GM12878 (cell line): ENCODE results near the gene HDAC8. TPM values are rescaled to one million over a fixed set of nuclear protein-coding genes. Genes with fewer than 3 reads are reported as not detected.

Source experiments
- ATAC-seq: fragments of 200-7000 bp; cut with Tn5 transposase; 3 replicates; pipeline ENCODE4 v1.9.1; 2020; ENCODE audit warnings: mild to moderate bottlenecking, moderate library complexity
- BruUV-seq: library from RNA; stranded (reverse); fragments of 400-500 nt; replicated peaks from 2 replicates; lab custom pipeline; 2021; lab: Mats Ljungman, UMichigan
- CTCF ChIA-PET: fragments of 300-600 bp; sonication (Branson Sonifier 250); formaldehyde crosslinking; extraction: SDS; loops from one replicate; lab custom pipeline; 2021; ENCODE audit warnings: inconsistent platforms; lab: Yijun Ruan, JAX
- POLR2A ChIA-PET: fragments of 350-600 bp; formaldehyde crosslinking; extraction: SDS; loops from one replicate; lab custom pipeline; 2021; ENCODE audit warnings: inconsistent platforms; lab: Charles Lee
- RAD21 ChIA-PET: fragments of 300-600 bp; sonication (Branson Sonifier 250); formaldehyde crosslinking; loops from one replicate; lab custom pipeline; 2023; ENCODE audit warnings: antibody characterized with exemption; ENCODE audit not compliant: unreplicated experiment; lab: Charles Lee
- SMC1A ChIA-PET: fragments of 300-600 bp; sonication (Branson Sonifier 250); formaldehyde crosslinking; loops from one replicate; lab custom pipeline; 2023; ENCODE audit not compliant: unreplicated experiment, uncharacterized antibody; lab: Charles Lee
- DNase-seq: peaks from one replicate; pipeline ENCODE4 v3.0.0-alpha.2; 2011; ENCODE audit warnings: low read depth, low spot score
- FAIRE-seq: peaks from 3 replicates; lab custom pipeline; 2011; peaks lifted over from hg19 to GRCh38; lab: Jason Lieb, UNC
- H2AFZ ChIP-seq: 2 replicates; pipeline ENCODE4 v1.6.0; 2011; ENCODE audit warnings: low read depth, low read length, control low read depth; ENCODE audit not compliant: control insufficient read depth
- H3K27ac ChIP-seq: 2 replicates; pipeline ENCODE4 v1.5.1; 2011; ENCODE audit warnings: control low read depth; ENCODE audit not compliant: control insufficient read depth, insufficient read depth
- H3K27me3 ChIP-seq, 2 experiments: replicated peaks in 1 of 2; 2 replicates each; pipeline versions ENCODE4 v1.6.0 to v1.6.1; 2011; ENCODE audit warnings: low read length in 1 of 2; ENCODE audit not compliant: control insufficient read depth in 2 of 2, insufficient read depth in 2 of 2
- H3K36me3 ChIP-seq, 2 experiments: 2 replicates each; pipeline ENCODE4 v1.5.1; 2011; ENCODE audit warnings: low read length in 1 of 2; ENCODE audit not compliant: control insufficient read depth in 2 of 2, insufficient read depth in 2 of 2
- H3K4me1 ChIP-seq: 2 replicates; pipeline ENCODE4 v1.6.1; 2011; ENCODE audit warnings: mild to moderate bottlenecking, low read length, moderate library complexity, mixed read lengths; ENCODE audit not compliant: control insufficient read depth, insufficient read depth
- H3K4me2 ChIP-seq: 2 replicates; pipeline ENCODE4 v1.6.0; 2011; ENCODE audit warnings: control low read depth; ENCODE audit not compliant: control insufficient read depth, insufficient read depth
- H3K4me3 ChIP-seq: fragments of 200-600 bp; sonication (generic); 2 replicates; pipeline ENCODE4 v1.5.1; 2016
- H3K79me2 ChIP-seq: 2 replicates; pipeline ENCODE4 v1.6.0; 2011; ENCODE audit warnings: low read length; ENCODE audit not compliant: control insufficient read depth, insufficient read depth
- H3K9ac ChIP-seq: 2 replicates; pipeline ENCODE4 v1.8.0; 2011; ENCODE audit warnings: low read length, control low read depth, mixed read lengths; ENCODE audit not compliant: control insufficient read depth, insufficient read depth
- H3K9me3 ChIP-seq: replicated peaks from 3 replicates; pipeline ENCODE4 v1.5.1; 2011; ENCODE audit warnings: mild to moderate bottlenecking, low read length; ENCODE audit not compliant: control insufficient read depth, insufficient read depth
- H4K20me1 ChIP-seq: 2 replicates; pipeline ENCODE4 v1.6.0; 2011; ENCODE audit not compliant: control insufficient read depth, insufficient read depth
- BRCA1 ChIP-seq: IDR thresholded peaks from 2 replicates; pipeline ENCODE4 v1.6.1; 2011; ENCODE audit warnings: low read depth, low read length, improper control_type of control experiment
- CBFB ChIP-seq: IDR thresholded peaks from 2 replicates; pipeline ENCODE4 v1.6.1; 2016; ENCODE audit warnings: antibody characterized with exemption, low read depth
- CHD4 ChIP-seq: fragments of 200-600 bp; sonication (generic); IDR thresholded peaks from 2 replicates; pipeline ENCODE4 v1.6.1; 2016; ENCODE audit warnings: mild to moderate bottlenecking
- CREB1 ChIP-seq: IDR thresholded peaks from 2 replicates; pipeline ENCODE4 v1.6.1; 2012; ENCODE audit warnings: low read depth, mild to moderate bottlenecking, inconsistent platforms
- DPF2 ChIP-seq: fragments of 450-650 bp; IDR thresholded peaks from 2 replicates; pipeline ENCODE4 v1.6.1; 2017; ENCODE audit warnings: mild to moderate bottlenecking
- ELK1 ChIP-seq: IDR thresholded peaks from 2 replicates; pipeline ENCODE4 v1.6.1; 2012; ENCODE audit warnings: low read depth, low read length, improper control_type of control experiment
- EZH2 ChIP-seq: IDR thresholded peaks from 2 replicates; pipeline ENCODE4 v1.6.1; 2012; ENCODE audit warnings: low read depth, mild to moderate bottlenecking, control low read depth, inconsistent platforms, low read length, borderline replicate concordance; ENCODE audit not compliant: control insufficient read depth
- KAT2A ChIP-seq: conservative IDR thresholded peaks from 2 replicates; pipeline ENCODE4 v1.6.1; 2011; ENCODE audit warnings: low read depth, low read length; ENCODE audit not compliant: control insufficient read depth
- NR2C2 ChIP-seq: IDR thresholded peaks from 2 replicates; pipeline ENCODE4 v1.6.1; 2011; ENCODE audit warnings: borderline replicate concordance, low read depth; ENCODE audit not compliant: control insufficient read depth, insufficient read length
- RBBP5 ChIP-seq: fragments of 200-600 bp; sonication (generic); conservative IDR thresholded peaks from 2 replicates; pipeline ENCODE4 v1.6.1; 2016
- YBX1 ChIP-seq: fragments of 450-650 bp; IDR thresholded peaks from 2 replicates; pipeline ENCODE4 v1.6.1; 2016; ENCODE audit warnings: antibody characterized with exemption
- ZBTB40 ChIP-seq: fragments of 450-650 bp; IDR thresholded peaks from 2 replicates; pipeline ENCODE4 v1.6.1; 2016; ENCODE audit warnings: mild to moderate bottlenecking, moderate library complexity, borderline replicate concordance
- in situ Hi-C: fragments of 300-500 bp; cut with MboI; formaldehyde crosslinking; loops from 9 replicates; pipeline ENCODE4 v1.14.3; 2018; ENCODE audit warnings: mixed read lengths
- intact Hi-C: fragments of 100-400 bp; cut with micrococcal nuclease; formaldehyde crosslinking; loops from one replicate; pipeline ENCODE4 v1.14.2; 2022; ENCODE audit not compliant: unreplicated experiment
- polyA plus RNA-seq, 11 experiments: library from polyadenylated mRNA; depleted of rRNA in 4 of 11; unstranded in 6 of 11; stranded (reverse) in 5 of 11; fragments of >200 nt; fragmentation: Nextera tagmentation in 4 of 11; fragmentation: Illumina TruSeq in 1 of 11; extraction: Ambion mirVana in 4 of 11; extraction: Trizol in 1 of 11; gene quantifications; 1 replicate in 1 of 11; 2 replicates in 10 of 11; pipeline versions ENCODE4 v1.2.1 to v1.2.3, GENCODE V29; 2011 to 2016; ENCODE audit warnings: inconsistent platforms in 2 of 11, missing spikeins in 2 of 11, low read depth in 1 of 11
- total RNA-seq, 4 experiments: library from RNA; depleted of rRNA in 3 of 4; stranded (reverse); fragments of >200 nt in 3 of 4; fragmentation: Illumina TruSeq in 1 of 4; extraction: Trizol in 1 of 4; gene quantifications; 2 replicates each; pipeline versions ENCODE4 v1.2.1 to v1.2.3, GENCODE V29; 2013 to 2021

Gene HDAC8
- total and polyA plus RNA-seq, 10 of the 15 experiments (the other 5 are each of a cell fraction or from before 2014, with no cell fraction given) = 18.1 to 34.7 (median 29.1) TPM

GRCh38 chrX:72392042-72392441 lies 180.6 kb downstream of the HDAC8 start:
- ChIA-PET RAD21 (no interaction called here), POLR2A (no interaction called here), CTCF (interaction anchor here (1.2 kb wide), 1 partner anchor 10 kb away, joined by 3 read pairs; no protein-coding TSS in a partner anchor), SMC1A (interaction anchor here (1.0 kb wide), 1 partner anchor 9 kb away, joined by 4 read pairs; no protein-coding TSS in a partner anchor)
- Histone ChIP-seq H3K36me3 (no peaks in the 10 kb centered on the region), H3K4me2 (no peak overlapping the region), H3K79me2 (no peaks in the 10 kb centered on the region), H3K27ac (no peak overlapping the region), H2AFZ (no peak overlapping the region), H4K20me1 (no peaks in the 10 kb centered on the region), H3K27me3 (no peaks in the 10 kb centered on the region), H3K4me3 (no peak overlapping the region), H3K9ac (no peak overlapping the region), H3K4me1 (no peaks in the 10 kb centered on the region), H3K9me3 (no peaks in the 10 kb centered on the region)
- ATAC-seq (no peak), FAIRE-seq (no peak), DNase-seq (no peak)
- in situ Hi-C loops (no loop called here), intact Hi-C loops (no loop called here)
- no TSS peak for BruUV-seq
- no peak for TF ChIP-seq CBFB
- TF ChIP-seq NR2C2 = no peak
- TF ChIP-seq BRCA1 = no peak
- TF ChIP-seq CHD4 = no peak
- no peak for TF ChIP-seq EZH2
- no peak for TF ChIP-seq RBBP5
- TF ChIP-seq ZBTB40 = no peak
- no peak for TF ChIP-seq ELK1
- no peak for TF ChIP-seq CREB1
- no peak for TF ChIP-seq YBX1
- no peak for TF ChIP-seq KAT2A
- TF ChIP-seq DPF2 = no peak
